Subcutaneous adipose tissue (tissue), 4 donors: ENCODE measurements around the gene ENO3. TPM values are rescaled to one million over a fixed set of nuclear protein-coding genes. Genes with fewer than 3 reads are reported as not detected.

ENCODE experiments used
- CTCF ChIP-seq: fragments of 450-650 bp; IDR thresholded peaks from one replicate; pipeline ENCODE4 v1.5.1; 2016; ENCODE audit warnings: low read depth, mild to moderate bottlenecking, control low read depth, antibody characterized with exemption, moderate library complexity
- total RNA-seq, 4 donors: library from RNA; depleted of rRNA; stranded (reverse); fragments of >200 nt; gene quantifications; one replicate each; pipeline ENCODE4 v1.1.0, GENCODE V29; 2016

ENO3 gene
- total RNA-seq, 4 donors from 2014 or later: 2.3 to 8.3 (median 3.8) TPM

DNA sequence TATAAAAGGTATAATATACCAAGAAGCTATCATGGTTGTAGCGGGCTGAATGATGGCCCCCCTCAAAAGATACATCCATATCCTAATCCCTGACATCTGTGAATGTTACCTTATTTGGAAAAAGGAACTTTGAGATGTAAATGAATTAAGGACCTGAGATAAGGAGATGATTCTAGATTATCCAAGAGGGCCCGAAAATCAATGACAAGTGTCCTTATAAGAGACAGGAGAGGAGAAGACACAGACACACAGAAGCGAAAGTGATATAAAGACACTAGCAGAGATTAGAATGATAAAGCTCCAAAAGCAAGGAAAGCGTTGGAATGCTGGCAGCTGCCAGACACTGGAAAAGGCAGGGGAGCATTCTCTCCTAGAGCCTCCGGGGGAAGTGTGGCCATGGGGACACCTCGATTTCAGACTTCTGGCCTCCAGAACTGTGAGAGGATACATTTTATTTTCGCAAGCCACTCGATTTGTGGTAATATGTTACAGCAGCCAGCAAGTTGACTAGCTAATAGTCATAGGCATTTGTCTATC, 31.3 kb upstream of the ENO3 start:
- no peak for TF ChIP-seq CTCF

- TF ChIP-seq CTCF: no peak
Measured at GRCh38 chr17:4920351-4921048, 30.4 kb upstream of the ENO3 start.

DNA sequence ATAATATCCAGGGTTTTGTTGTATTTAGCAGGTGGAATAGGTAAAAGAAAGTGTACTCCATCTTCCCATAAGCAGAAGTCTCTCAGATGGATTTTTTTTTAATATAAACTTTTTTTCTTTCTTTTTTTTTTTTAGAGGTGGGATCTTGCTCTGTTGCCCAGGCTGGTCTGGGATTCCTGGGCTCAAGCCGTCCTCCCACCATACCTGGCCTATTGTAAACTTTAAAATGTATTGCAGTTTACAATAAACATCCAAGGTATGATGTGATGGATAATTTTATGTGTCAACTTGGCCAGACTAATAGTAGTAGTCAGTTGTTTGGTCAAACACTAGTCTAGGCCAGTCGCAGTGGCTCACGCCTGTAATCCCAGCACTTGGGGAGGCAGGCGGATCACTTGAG, 29.6 kb upstream of the ENO3 start:
- no peak for TF ChIP-seq CTCF

- no peak for TF ChIP-seq CTCF
Measured at GRCh38 chr17:4928881-4929280, 22.0 kb upstream of the ENO3 start.

GRCh38 chr17:4931963-4932362, 19.0 kb upstream of the ENO3 start, which contains the start of gene GP1BA:
Gene GP1BA, plus strand, starts transcription at chr17:4932277. Its CDS starts 328 bp downstream, at chr17:4932605.
- no peak for TF ChIP-seq CTCF

DNA sequence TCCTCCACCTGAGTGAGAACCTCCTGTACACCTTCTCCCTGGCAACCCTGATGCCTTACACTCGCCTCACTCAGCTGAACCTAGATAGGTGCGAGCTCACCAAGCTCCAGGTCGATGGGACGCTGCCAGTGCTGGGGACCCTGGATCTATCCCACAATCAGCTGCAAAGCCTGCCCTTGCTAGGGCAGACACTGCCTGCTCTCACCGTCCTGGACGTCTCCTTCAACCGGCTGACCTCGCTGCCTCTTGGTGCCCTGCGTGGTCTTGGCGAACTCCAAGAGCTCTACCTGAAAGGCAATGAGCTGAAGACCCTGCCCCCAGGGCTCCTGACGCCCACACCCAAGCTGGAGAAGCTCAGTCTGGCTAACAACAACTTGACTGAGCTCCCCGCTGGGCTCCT, 18.2 kb upstream of the ENO3 start:
- TF ChIP-seq CTCF: no peak

- TF ChIP-seq CTCF: no peak
Measured at GRCh38 chr17:4933646-4934045, 17.3 kb upstream of the ENO3 start.
